NCI-H1048 (cell line): ENCODE measurements around the gene VCX3A.
"Not testable (repeated sequence)": the region's sequence is repeated elsewhere in the genome, so short reads cannot be mapped to it uniquely, and the experiment has no call there.

Source experiments
- DNase-seq: peaks from one replicate; lab custom pipeline; 2025; lab: John Stamatoyannopoulos, UW

VCX3A gene

GRCh38 chrX:6535018-6535417 lies at the start of gene VCX3A:
Gene VCX3A (minus strand): TSS chrX:6535118. CDS start chrX:6534497, 621 bp downstream.
- not testable (repeated sequence) for DNase-seq

DNA sequence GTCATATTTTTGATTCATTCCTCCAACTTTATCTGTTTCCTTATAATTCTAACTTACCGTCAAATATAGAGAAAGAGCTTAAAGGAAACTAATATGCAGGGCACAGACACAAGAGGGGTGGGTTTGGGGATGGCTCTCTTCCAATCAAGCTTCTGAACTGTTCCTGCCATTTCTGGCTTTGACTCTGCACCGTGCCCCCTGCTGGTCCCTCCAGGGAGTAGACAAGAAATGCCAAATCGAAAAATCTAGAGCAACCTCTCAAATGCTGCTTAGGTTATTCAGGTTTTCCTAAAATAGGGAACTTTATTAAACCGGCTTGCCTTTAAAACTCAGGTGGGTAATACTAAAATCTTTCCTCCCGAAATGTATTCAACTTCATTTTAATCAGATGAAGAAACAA lies 39.8 kb upstream of the VCX3A start:
- no peak for DNase-seq

- DNase-seq, result no peak
Observed at GRCh38 chrX:6568031-6568430, 33.1 kb upstream of the VCX3A start.

DNA sequence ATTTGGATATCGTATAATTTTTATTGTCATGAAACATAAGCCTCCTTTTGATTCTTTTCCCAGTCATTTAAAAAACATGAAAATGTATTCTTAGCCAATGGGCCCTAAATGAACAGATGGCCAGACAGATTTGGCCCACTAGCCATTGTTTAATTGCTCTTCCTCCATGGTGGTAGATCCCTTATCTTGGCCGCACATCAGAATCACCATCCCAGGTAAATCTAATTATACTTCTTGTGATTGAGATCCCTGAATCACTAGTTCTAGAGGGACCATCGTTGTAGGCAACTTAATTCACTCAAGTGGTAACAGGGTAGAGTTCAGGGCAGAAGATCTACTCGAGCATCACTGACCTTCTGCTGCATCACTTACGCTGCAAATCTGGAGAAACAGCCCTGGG lies 24.1 kb upstream of the VCX3A start:
- no peak for DNase-seq

- DNase-seq, result no peak
Observed at GRCh38 chrX:6557690-6558089, 22.8 kb upstream of the VCX3A start.

GRCh38 chrX:6550999-6551398 lies 16.1 kb upstream of the VCX3A start:
- no peak for DNase-seq

DNA sequence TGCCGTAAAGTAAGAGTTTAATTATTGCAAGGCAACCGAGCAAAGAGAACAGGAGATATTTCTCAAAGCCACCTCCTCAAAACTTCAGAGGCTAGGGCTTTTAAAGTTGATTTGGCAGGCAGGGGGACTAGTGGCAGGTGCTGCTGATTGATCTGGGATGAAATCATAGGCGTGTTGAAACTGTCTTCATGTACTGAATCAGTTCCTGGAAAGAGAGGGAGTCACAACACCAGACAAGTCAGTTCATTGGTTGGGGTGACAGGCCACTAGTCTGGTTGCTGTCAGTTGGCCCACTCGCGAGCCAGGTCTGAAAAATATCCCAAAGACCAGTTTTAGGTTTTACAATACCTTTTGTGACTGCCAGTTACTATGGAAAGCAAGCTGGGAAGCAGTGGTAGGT lies 10.8 kb upstream of the VCX3A start:
- no peak for DNase-seq

- no peak for DNase-seq
Observed at GRCh38 chrX:6526564-6527136, 8.3 kb downstream of the VCX3A start.

GRCh38 chrX:6517376-6517775 lies 17.5 kb downstream of the VCX3A start:
- DNase-seq, result no peak

DNA sequence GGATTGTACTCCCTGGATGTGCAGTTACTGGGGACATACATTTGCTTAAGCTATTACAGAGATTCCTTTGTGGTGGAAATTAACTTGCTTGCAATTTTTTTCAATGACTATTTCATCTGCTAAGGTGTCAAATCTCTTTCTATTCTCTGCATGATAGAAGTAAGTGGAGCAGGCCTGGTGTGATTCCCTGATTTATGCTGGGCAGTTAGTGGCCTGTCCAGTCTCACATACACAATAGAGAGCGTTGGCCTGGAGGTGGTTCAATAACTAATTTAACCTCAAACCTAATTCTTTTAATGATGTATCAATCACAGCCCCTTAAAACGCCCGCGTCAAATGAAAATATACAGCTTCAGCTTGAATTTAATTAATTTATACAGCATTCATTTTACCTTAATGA lies 28.5 kb downstream of the VCX3A start:
- no peak for DNase-seq

GRCh38 chrX:6505960-6506359 lies 29.0 kb downstream of the VCX3A start:
- DNase-seq, result no peak

GRCh38 chrX:6500719-6501118 lies 34.2 kb downstream of the VCX3A start:
- DNase-seq, result no peak

DNA sequence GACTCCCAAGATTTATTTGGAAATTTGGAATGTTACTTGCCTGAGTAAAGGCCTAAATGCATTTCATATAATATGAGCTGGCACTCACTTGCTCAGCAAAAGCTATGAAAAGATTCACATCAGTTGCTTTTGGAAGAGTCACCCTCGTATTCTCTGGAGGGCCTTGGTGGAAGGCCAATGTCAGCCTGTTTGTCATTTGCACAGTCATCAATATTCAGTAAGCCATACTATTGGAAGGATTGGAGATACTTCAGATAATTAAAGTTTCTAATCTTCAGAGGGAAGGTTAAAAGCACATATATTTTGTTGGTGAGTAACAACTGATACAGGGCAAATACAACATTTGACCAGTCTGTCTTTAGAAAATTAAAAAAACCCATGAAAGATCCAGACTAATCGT lies 36.6 kb downstream of the VCX3A start:
- DNase-seq, result no peak
